ENCODE results near the gene MIGA2. TPM values are rescaled to one million over a fixed set of nuclear protein-coding genes. Genes with fewer than 3 reads are reported as not detected.
A peak's percentile ranks its signal among the peaks of the same experiment; 100 is the strongest.

MIGA2 gene
- total and polyA plus RNA-seq, 9 of the 15 experiments (the other 6 are each of a cell fraction or from before 2014, with no cell fraction given) = 0.15 to 54.1 (median 18.0) TPM

- TF ChIP-seq CUX1 (CRISPR knock-in tag; IDR thresholded peaks at IDR 0.05) (peak; percentile 99), FOXA3 (CRISPR knock-in tag; conservative IDR thresholded peaks at IDR 0.05 in 1 of 2, IDR thresholded peaks at IDR 0.05 in 1 of 2) (no peak), CXXC5 (CRISPR knock-in tag; IDR thresholded peaks at IDR 0.05) (peak; percentile 84), SIN3B (IDR thresholded peaks at IDR 0.05; ENCODE audit: low read depth) (peak; percentile 99), TAF1 (IDR thresholded peaks at IDR 0.05; ENCODE audit: control insufficient read depth, extremely low read depth, insufficient read depth, low read length, severe bottlenecking) (peak; percentile 83), XRCC3 (IDR thresholded peaks at IDR 0.05) (no peak), ZNF384 (IDR thresholded peaks at IDR 0.05; ENCODE audit: low read depth, low read length) (peak; percentile 11; the same call in 1 of the 2 replicates), MTF1 (CRISPR knock-in tag; IDR thresholded peaks at IDR 0.05; ENCODE audit: borderline replicate concordance) (no peak), ZBTB5 (IDR thresholded peaks at IDR 0.05) (no peak), C11orf30 (IDR thresholded peaks at IDR 0.05; ENCODE audit: low read depth) (peak; percentile 99), ZNF583 (CRISPR knock-in tag; IDR thresholded peaks at IDR 0.05) (peak; percentile 72; the same call in 1 of the 2 replicates), THAP12 (CRISPR knock-in tag; IDR thresholded peaks at IDR 0.05) (peak; percentile 32; the same call in 1 of the 2 replicates), BHLHE40 (IDR thresholded peaks at IDR 0.05; ENCODE audit: low read length) (no peak), FOXO4 (CRISPR knock-in tag; IDR thresholded peaks at IDR 0.05) (peak; percentile 92), HDAC1 (IDR thresholded peaks at IDR 0.05) (peak in 1 of 2 experiments; percentile 92; a peak in 2 of 4 replicates)
These were observed 44.4 kb downstream of the MIGA2 start, which contains the start of gene DOLPP1 (continued) for GRCh38 chr9:129080601-129081387.
